ENCODE results near the gene NINL. TPM values are rescaled to one million over a fixed set of nuclear protein-coding genes. Genes with fewer than 3 reads are reported as not detected.

The NINL gene
- total and polyA plus RNA-seq, 7 donors = 2.4 to 19.9 (median 9.6) TPM

- no peak for TF ChIP-seq EP300 (IDR thresholded peaks at IDR 0.05)
- TF ChIP-seq CTCF (IDR thresholded peaks at IDR 0.05) = no peak
- TF ChIP-seq POLR2A (IDR thresholded peaks at IDR 0.05) = no peak
- TF ChIP-seq POLR2AphosphoS5 (IDR thresholded peaks at IDR 0.05) = no peak
- Histone ChIP-seq H3K4me1 (peaks cover 0 to 7% (median 0%) of the 10 kb centered on the region in 4 donors), H3K27me3 (no peaks in the 10 kb centered on the region), H3K4me3 (no peak overlapping the region), H3K27ac (no peak overlapping the region), H3K36me3 (peaks cover 6 to 65% (median 11%) of the 10 kb centered on the region in 4 donors), H3K9me3 (no peaks in the 10 kb centered on the region)
- WGBS, 2 donors = 87 to 94% methylated on average over 15 of the region's 15 CpGs
- no peak for DNase-seq
- intact Hi-C loops (cut with DNase I) = no loop called here
Observed at GRCh38 chr20:25454153-25454900, 131.0 kb downstream of the NINL start.

- no peak overlapping the region for H3K27ac ChIP-seq
- H3K36me3 ChIP-seq = peaks cover 6 to 55% (median 8%) of the 10 kb centered on the region in 4 donors
- no peak overlapping the region for H3K4me3 ChIP-seq
- no peak for DNase-seq
- peaks cover 0 to 7% (median 0%) of the 10 kb centered on the region in 4 donors for H3K4me1 ChIP-seq
- H3K9me3 ChIP-seq = no peaks in the 10 kb centered on the region
- no peaks in the 10 kb centered on the region for H3K27me3 ChIP-seq
- TF ChIP-seq POLR2A (IDR thresholded peaks at IDR 0.05) (no peak), POLR2AphosphoS5 (IDR thresholded peaks at IDR 0.05) (no peak)
- WGBS, 2 donors = 92% methylated on average over 25 of the region's 25 CpGs
- intact Hi-C loops (cut with DNase I) = no loop called here
Observed at GRCh38 chr20:25453035-25453810, 132.1 kb downstream of the NINL start.

GRCh38 chr20:25452333-25452732 lies 133.0 kb downstream of the NINL start:
- peaks cover 0 to 7% (median 0%) of the 10 kb centered on the region in 4 donors for H3K4me1 ChIP-seq
- TF ChIP-seq POLR2AphosphoS5 (IDR thresholded peaks at IDR 0.05) (no peak), CTCF (IDR thresholded peaks at IDR 0.05) (no peak), EP300 (IDR thresholded peaks at IDR 0.05) (no peak), POLR2A (IDR thresholded peaks at IDR 0.05) (no peak)
- intact Hi-C loops (cut with DNase I) = no loop called here
- WGBS, 2 donors = 87 to 88% methylated on average over 6 of the region's 6 CpGs
- no peak overlapping the region for H3K4me3 ChIP-seq
- H3K27ac ChIP-seq = no peak overlapping the region
- peaks cover 6 to 47% (median 8%) of the 10 kb centered on the region in 4 donors for H3K36me3 ChIP-seq
- no peak for DNase-seq
- no peaks in the 10 kb centered on the region for H3K27me3 ChIP-seq
- H3K9me3 ChIP-seq = no peaks in the 10 kb centered on the region

- Histone ChIP-seq H3K36me3 (peaks cover 0 to 10% (median 0%) of the 10 kb centered on the region in 4 donors), H3K4me3 (no peak overlapping the region), H3K4me1 (no peaks in the 10 kb centered on the region), H3K27ac (no peak overlapping the region), H3K27me3 (no peaks in the 10 kb centered on the region), H3K9me3 (no peaks in the 10 kb centered on the region)
- TF ChIP-seq EP300 (IDR thresholded peaks at IDR 0.05) (no peak), POLR2AphosphoS5 (IDR thresholded peaks at IDR 0.05) (no peak), POLR2A (IDR thresholded peaks at IDR 0.05) (no peak), CTCF (IDR thresholded peaks at IDR 0.05) (no peak)
- 90 to 97% methylated on average over 6 of the region's 6 CpGs for WGBS, 2 donors
- DNase-seq = no peak
- intact Hi-C loops (cut with DNase I) = no loop called here
Observed at GRCh38 chr20:25447671-25448070, 137.7 kb downstream of the NINL start.

DNA sequence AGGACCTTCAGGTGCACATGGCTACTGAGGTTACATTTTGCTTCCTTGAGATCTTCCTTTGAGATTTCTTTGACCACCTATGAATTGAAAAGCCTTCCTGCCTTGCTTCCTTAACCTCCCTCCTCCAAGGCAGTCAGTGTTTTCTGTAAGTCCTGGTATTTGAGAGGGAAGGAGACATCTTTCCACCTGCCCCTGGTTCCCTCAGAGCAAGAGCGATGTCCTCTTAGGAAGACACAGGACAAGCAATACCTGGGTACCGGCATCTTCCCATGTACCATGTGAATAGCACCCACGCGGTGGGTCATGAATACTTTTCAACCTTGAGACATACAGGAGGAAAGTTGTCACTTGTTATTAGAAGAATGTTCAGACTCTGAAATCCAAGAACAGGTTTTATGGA lies 140.8 kb downstream of the NINL start:
- Histone ChIP-seq H3K4me1 (no peaks in the 10 kb centered on the region), H3K4me3 (no peak overlapping the region), H3K36me3 (no peaks in the 10 kb centered on the region), H3K9me3 (no peaks in the 10 kb centered on the region), H3K27ac (no peak overlapping the region), H3K27me3 (no peaks in the 10 kb centered on the region)
- 97 to 100% methylated on average over 4 of the region's 4 CpGs for WGBS, 2 donors
- intact Hi-C loops (cut with DNase I) = no loop called here
- TF ChIP-seq EP300 (IDR thresholded peaks at IDR 0.05) = no peak
- TF ChIP-seq POLR2AphosphoS5 (IDR thresholded peaks at IDR 0.05) = no peak
- no peak for DNase-seq
